ENCODE measurements around the gene GID4. TPM values are rescaled to one million over a fixed set of nuclear protein-coding genes. Genes with fewer than 3 reads are reported as not detected.

The GID4 gene
- total RNA-seq, 1 donor from 2014 or later = 8.2 TPM

DNA sequence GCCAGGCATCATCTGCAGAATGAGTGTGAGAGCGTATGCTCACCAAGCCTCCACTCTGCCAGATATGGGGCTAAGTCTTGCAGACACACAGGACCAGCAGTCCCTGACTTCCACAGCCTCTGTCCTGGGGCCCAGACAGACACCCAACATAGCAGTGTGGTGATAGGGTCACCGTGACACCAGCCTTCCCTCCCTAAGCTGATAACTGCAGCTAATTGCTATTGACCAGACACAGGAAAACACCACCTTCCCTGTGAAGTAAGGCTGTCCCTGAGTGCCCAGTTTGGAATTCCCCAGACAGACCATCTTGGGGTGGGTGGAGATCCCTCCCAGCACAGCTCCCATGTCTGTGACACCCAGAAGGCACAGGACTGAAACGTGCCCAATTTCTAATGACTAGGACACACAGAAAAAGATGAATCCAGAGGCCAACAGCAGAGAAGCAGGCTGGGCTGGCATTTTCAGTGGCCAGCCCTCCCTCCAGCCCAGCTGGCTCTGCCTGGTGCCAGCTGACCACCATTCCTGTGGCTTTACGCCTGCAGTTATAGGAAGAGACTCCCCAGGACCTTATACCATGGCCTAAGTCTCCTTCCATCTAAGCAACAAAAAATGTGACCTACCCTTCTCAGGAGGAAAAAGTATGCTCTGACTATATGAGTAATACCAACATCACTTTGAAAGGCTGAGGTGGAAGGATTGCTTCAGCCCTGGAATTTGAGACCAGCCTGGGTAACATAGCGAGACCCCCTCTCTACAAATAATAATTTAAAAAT lies 30.5 kb upstream of the GID4 start:
- peaks cover 7% of the 10 kb centered on the region for H3K9me3 Mint-ChIP-seq (ENCODE audit: unreplicated experiment)
- no peak overlapping the region for H3K27ac Mint-ChIP-seq (ENCODE audit: unreplicated experiment)
- TF ChIP-seq, protein P1, sequence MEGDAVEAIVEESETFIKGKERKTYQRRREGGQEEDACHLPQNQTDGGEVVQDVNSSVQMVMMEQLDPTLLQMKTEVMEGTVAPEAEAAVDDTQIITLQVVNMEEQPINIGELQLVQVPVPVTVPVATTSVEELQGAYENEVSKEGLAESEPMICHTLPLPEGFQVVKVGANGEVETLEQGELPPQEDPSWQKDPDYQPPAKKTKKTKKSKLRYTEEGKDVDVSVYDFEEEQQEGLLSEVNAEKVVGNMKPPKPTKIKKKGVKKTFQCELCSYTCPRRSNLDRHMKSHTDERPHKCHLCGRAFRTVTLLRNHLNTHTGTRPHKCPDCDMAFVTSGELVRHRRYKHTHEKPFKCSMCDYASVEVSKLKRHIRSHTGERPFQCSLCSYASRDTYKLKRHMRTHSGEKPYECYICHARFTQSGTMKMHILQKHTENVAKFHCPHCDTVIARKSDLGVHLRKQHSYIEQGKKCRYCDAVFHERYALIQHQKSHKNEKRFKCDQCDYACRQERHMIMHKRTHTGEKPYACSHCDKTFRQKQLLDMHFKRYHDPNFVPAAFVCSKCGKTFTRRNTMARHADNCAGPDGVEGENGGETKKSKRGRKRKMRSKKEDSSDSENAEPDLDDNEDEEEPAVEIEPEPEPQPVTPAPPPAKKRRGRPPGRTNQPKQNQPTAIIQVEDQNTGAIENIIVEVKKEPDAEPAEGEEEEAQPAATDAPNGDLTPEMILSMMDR (IDR thresholded peaks at IDR 0.05; ENCODE audit: partially characterized antibody, unreplicated experiment) = no peak
- peaks cover 24% of the 10 kb centered on the region for H3K4me1 Mint-ChIP-seq (ENCODE audit: low read depth, unreplicated experiment)
- H3K36me3 Mint-ChIP-seq (ENCODE audit: unreplicated experiment) = peaks cover 10% of the 10 kb centered on the region
- peaks cover 11% of the 10 kb centered on the region for H3K27me3 Mint-ChIP-seq (ENCODE audit: unreplicated experiment)
- H3K4me3 Mint-ChIP-seq (ENCODE audit: unreplicated experiment) = no peak overlapping the region
- no peak for DNase-seq

DNA sequence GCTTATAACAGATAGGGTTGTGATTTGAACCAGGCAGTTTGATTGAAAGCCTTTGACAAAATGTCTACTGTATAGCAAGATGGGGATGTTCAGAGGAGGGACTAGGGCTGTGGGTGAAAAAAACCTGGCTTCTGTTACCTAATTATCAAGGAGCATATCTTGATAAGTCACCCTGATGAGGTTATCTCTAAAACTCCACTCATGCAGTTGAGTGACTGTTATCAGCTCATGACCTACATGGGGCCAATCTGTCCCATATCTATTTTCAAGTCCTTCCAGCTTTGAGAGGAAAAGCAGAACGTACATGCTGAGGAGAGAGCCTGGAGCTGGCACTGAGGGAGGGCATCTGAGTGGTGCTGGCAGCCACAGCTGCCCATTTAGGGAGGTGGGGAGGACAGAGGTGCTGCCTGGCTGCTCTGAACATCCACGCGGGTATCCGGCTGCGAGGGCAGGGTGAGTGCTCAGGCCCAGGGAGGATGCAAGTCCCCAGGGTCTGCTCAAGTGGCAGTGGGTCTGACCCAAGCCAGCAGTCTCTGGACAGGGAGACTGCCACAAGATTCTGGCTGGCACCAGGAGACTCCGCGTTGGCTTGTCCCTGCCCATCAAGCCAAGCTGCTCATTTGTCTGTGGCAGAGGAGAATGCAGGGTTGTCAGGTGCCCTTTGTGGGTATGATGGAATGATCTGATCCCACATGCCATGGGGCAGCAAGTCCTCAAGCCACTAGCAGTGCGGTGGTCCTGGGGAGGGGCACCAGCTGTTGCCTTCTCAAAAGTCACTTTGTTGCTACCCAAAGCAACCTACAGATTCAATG lies 29.4 kb upstream of the GID4 start:
- Mint-ChIP-seq H3K27ac (ENCODE audit: unreplicated experiment) (no peak overlapping the region), H3K36me3 (ENCODE audit: unreplicated experiment) (peaks cover 10% of the 10 kb centered on the region), H3K4me3 (ENCODE audit: unreplicated experiment) (no peak overlapping the region), H3K4me1 (ENCODE audit: low read depth, unreplicated experiment) (peaks cover 21% of the 10 kb centered on the region), H3K9me3 (ENCODE audit: unreplicated experiment) (peaks cover 7% of the 10 kb centered on the region), H3K27me3 (ENCODE audit: unreplicated experiment) (peaks cover 11% of the 10 kb centered on the region)
- TF ChIP-seq, protein P1 (IDR thresholded peaks at IDR 0.05; ENCODE audit: partially characterized antibody, unreplicated experiment) = no peak
- DNase-seq = no peak

GRCh38 chr17:18011286-18011685 lies 27.9 kb upstream of the GID4 start:
- Mint-ChIP-seq H3K27me3 (ENCODE audit: unreplicated experiment) (peaks cover 16% of the 10 kb centered on the region), H3K4me1 (ENCODE audit: low read depth, unreplicated experiment) (peaks cover 23% of the 10 kb centered on the region), H3K36me3 (ENCODE audit: unreplicated experiment) (peaks cover 10% of the 10 kb centered on the region), H3K27ac (ENCODE audit: unreplicated experiment) (no peak overlapping the region), H3K9me3 (ENCODE audit: unreplicated experiment) (peaks cover 8% of the 10 kb centered on the region), H3K4me3 (ENCODE audit: unreplicated experiment) (no peak overlapping the region)
- TF ChIP-seq, protein P1 (IDR thresholded peaks at IDR 0.05; ENCODE audit: partially characterized antibody, unreplicated experiment) = no peak
- DNase-seq = no peak

GRCh38 chr17:18014006-18014405 lies 25.2 kb upstream of the GID4 start:
- Mint-ChIP-seq H3K27ac (ENCODE audit: unreplicated experiment) (no peak overlapping the region), H3K9me3 (ENCODE audit: unreplicated experiment) (peaks cover 8% of the 10 kb centered on the region), H3K36me3 (ENCODE audit: unreplicated experiment) (peaks cover 10% of the 10 kb centered on the region), H3K4me1 (ENCODE audit: low read depth, unreplicated experiment) (peaks cover 25% of the 10 kb centered on the region), H3K27me3 (ENCODE audit: unreplicated experiment) (peaks cover 12% of the 10 kb centered on the region), H3K4me3 (ENCODE audit: unreplicated experiment) (no peak overlapping the region)
- no peak for DNase-seq
- TF ChIP-seq, protein P1 (IDR thresholded peaks at IDR 0.05; ENCODE audit: partially characterized antibody, unreplicated experiment) = no peak

GRCh38 chr17:18015593-18015992 lies 23.6 kb upstream of the GID4 start:
- H3K9me3 Mint-ChIP-seq (ENCODE audit: unreplicated experiment) = peaks cover 5% of the 10 kb centered on the region
- peaks cover 4% of the 10 kb centered on the region for H3K36me3 Mint-ChIP-seq (ENCODE audit: unreplicated experiment)
- TF ChIP-seq, protein P1 (IDR thresholded peaks at IDR 0.05; ENCODE audit: partially characterized antibody, unreplicated experiment) = no peak
- peak; percentile 41 for DNase-seq
- H3K27me3 Mint-ChIP-seq (ENCODE audit: unreplicated experiment) = peaks cover 12% of the 10 kb centered on the region
- peak overlapping the region; percentile 49 for H3K4me3 Mint-ChIP-seq (ENCODE audit: unreplicated experiment)
- peak overlapping the region; percentile 87 for H3K27ac Mint-ChIP-seq (ENCODE audit: unreplicated experiment)
- H3K4me1 Mint-ChIP-seq (ENCODE audit: low read depth, unreplicated experiment) = peaks cover 29% of the 10 kb centered on the region

All from glutamatergic neuron (in vitro differentiated cells).